Stimulated activated CD4-positive, alpha-beta T cell treated with anti-CD3 and anti-CD28 coated beads, Interleukin-1b, Interleukin-23, amount 100 ng/mL, for 48 hours (primary cell): Measurements from ENCODE around the gene AHDC1.
"Not testable (repeated sequence)": the region's sequence is repeated elsewhere in the genome, so short reads cannot be mapped to it uniquely, and the experiment has no call there.

ENCODE experiments used
- DNase-seq: peaks from one replicate; pipeline ENCODE4 v3.0.0-alpha.2; 2020

The AHDC1 gene

GRCh38 chr1:27603681-27604578 is at the start of gene AHDC1:
TSS of gene AHDC1 (minus strand) at chr1:27604144. CDS start at chr1:27552115, 52,029 bp downstream.
- DNase-seq, result peak; percentile 91

- no peak for DNase-seq
These were observed 48.3 kb upstream of the AHDC1 start for GRCh38 chr1:27652111-27652864.

- no peak for DNase-seq
These were observed 46.7 kb upstream of the AHDC1 start for GRCh38 chr1:27650539-27651175.

GRCh38 chr1:27650171-27650538 is 46.2 kb upstream of the AHDC1 start:
- no peak for DNase-seq

- DNase-seq, result no peak
These were observed 45.3 kb upstream of the AHDC1 start for GRCh38 chr1:27649306-27649635.

GRCh38 chr1:27648602-27649305 is 44.8 kb upstream of the AHDC1 start:
- no peak for DNase-seq

GRCh38 chr1:27647328-27647727 is 43.4 kb upstream of the AHDC1 start:
- DNase-seq, result no peak

GRCh38 chr1:27646676-27647075 is 42.7 kb upstream of the AHDC1 start:
- DNase-seq, result no peak

GRCh38 chr1:27645071-27645415 is 41.1 kb upstream of the AHDC1 start:
- DNase-seq, result no peak

- no peak for DNase-seq
These were observed 40.6 kb upstream of the AHDC1 start for GRCh38 chr1:27644369-27645070.

- peak; percentile 68 for DNase-seq
These were observed 39.8 kb upstream of the AHDC1 start for GRCh38 chr1:27643600-27644368.

GRCh38 chr1:27640514-27640913 is 36.6 kb upstream of the AHDC1 start:
- not testable (repeated sequence) for DNase-seq

GRCh38 chr1:27638805-27639204 is 34.9 kb upstream of the AHDC1 start:
- DNase-seq, result no peak

- no peak for DNase-seq
These were observed 34.2 kb upstream of the AHDC1 start for GRCh38 chr1:27638047-27638734.

- DNase-seq, result no peak
These were observed 31.6 kb upstream of the AHDC1 start for GRCh38 chr1:27635396-27636142.

- DNase-seq, result no peak
These were observed 31.0 kb upstream of the AHDC1 start, which contains the start of gene FGR for GRCh38 chr1:27634985-27635367. TSS of gene FGR (minus strand) at chr1:27635185. CDS start at chr1:27623916, 11,269 bp downstream.

- DNase-seq, result peak; percentile 30
These were observed 30.4 kb upstream of the AHDC1 start for GRCh38 chr1:27634177-27634984.

- DNase-seq, result no peak
These were observed 29.8 kb upstream of the AHDC1 start for GRCh38 chr1:27633640-27634176.

- no peak for DNase-seq
These were observed 29.3 kb upstream of the AHDC1 start for GRCh38 chr1:27633298-27633610.
